NCI-H2196 treated with DMSO at 0.1 percent for 48 hours (cell line): ENCODE data around the gene CANT1.
"Not testable (repeated sequence)": the region's sequence is repeated elsewhere in the genome, so short reads cannot be mapped to it uniquely, and the experiment has no call there.

Source experiments
- DNase-seq: peaks from one replicate; lab custom pipeline; 2025; ENCODE audit not compliant: unreplicated experiment; lab: John Stamatoyannopoulos, UW

The CANT1 gene

GRCh38 chr17:79027925-79028491 is 18.4 kb upstream of the CANT1 start:
- DNase-seq: no peak

GRCh38 chr17:79027274-79027924 is 17.8 kb upstream of the CANT1 start:
- no peak for DNase-seq

GRCh38 chr17:79026376-79027273 is 17.1 kb upstream of the CANT1 start:
- peak; percentile 79 for DNase-seq

GRCh38 chr17:79024901-79025737 is 15.6 kb upstream of the CANT1 start:
- no peak for DNase-seq

GRCh38 chr17:79023886-79024771 is 14.6 kb upstream of the CANT1 start, which contains the start of gene C1QTNF1:
TSS of gene C1QTNF1 (plus strand) at chr17:79024169. CDS start at chr17:79043969, 19,800 bp downstream.
- no peak for DNase-seq

- DNase-seq: no peak
Measured at GRCh38 chr17:79023180-79023705, 13.7 kb upstream of the CANT1 start.

DNA sequence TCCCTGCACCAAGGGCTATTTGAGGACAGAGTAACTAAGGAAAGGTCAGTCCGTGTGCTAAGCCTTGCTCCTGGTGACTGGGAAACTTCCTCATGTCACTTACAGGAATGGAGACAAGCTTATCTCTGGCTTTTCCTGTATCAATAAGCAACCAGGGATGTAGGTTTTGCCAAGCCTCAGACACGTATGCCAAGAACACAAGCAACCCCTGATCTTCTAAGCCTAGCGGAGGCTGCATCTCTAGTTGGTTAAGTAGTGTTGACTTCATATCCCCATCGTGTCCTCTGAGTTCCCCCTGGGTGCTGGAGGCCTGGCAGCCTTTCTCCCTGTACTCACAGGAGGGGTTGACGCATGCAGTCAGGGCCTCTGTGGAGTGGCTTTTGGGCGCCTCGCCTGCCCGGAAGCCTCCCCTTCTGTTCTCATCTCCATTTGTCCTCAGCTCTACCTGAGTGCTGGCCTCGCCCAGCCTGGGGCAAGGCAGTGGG is 13.0 kb upstream of the CANT1 start:
- DNase-seq: no peak

GRCh38 chr17:79021929-79022328 is 12.4 kb upstream of the CANT1 start:
- DNase-seq: not testable (repeated sequence)

- DNase-seq: no peak
Measured at GRCh38 chr17:79020631-79021301, 11.2 kb upstream of the CANT1 start.

DNA sequence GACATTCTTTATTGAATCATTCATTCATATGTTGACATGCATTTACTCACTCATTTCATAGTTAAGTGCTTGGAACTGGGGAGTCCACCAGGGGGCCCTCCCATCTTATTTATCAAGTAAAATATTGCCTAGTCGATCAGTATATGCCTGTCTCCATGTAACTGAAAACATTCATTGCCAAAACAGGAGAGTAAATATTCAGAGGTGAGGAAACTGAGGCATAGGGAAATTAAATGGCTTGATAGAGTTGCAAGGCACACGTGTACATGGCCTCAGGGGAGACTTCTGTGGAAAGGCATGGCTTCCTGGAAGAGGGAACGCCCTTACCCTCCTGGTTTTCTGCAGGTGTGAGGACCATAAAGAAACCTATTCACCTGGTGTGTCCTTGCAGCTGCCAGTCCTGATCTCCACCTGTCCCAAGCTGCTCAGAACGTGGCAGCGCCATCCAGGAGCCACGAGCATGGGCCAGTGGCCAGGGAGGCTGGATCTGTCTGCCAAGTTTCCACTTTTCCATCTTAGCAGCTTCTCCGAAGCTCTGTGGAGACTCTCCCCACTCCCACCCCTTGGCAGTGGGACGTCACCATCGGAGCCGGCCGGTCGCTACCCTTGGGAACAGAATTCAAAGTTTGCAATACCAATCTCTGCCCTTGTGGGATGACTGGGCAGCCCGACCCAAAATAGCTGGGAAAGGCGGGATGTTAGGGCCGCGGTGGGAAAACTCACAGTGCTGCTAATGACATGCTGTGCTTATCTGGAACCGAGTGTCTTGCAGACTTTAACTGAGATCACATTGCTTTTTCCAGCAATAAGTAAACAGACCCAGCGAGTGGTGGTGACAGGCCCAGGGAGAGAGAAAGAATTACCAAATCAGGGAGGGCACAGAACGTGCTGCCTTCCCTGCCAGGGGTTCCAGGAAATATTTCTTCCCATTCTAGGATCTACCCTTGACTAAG is 10.3 kb upstream of the CANT1 start:
- DNase-seq: peak; percentile 72

GRCh38 chr17:79019261-79019631 is 9.7 kb upstream of the CANT1 start:
- no peak for DNase-seq

- no peak for DNase-seq
Measured at GRCh38 chr17:79018370-79018695, 8.8 kb upstream of the CANT1 start.

DNA sequence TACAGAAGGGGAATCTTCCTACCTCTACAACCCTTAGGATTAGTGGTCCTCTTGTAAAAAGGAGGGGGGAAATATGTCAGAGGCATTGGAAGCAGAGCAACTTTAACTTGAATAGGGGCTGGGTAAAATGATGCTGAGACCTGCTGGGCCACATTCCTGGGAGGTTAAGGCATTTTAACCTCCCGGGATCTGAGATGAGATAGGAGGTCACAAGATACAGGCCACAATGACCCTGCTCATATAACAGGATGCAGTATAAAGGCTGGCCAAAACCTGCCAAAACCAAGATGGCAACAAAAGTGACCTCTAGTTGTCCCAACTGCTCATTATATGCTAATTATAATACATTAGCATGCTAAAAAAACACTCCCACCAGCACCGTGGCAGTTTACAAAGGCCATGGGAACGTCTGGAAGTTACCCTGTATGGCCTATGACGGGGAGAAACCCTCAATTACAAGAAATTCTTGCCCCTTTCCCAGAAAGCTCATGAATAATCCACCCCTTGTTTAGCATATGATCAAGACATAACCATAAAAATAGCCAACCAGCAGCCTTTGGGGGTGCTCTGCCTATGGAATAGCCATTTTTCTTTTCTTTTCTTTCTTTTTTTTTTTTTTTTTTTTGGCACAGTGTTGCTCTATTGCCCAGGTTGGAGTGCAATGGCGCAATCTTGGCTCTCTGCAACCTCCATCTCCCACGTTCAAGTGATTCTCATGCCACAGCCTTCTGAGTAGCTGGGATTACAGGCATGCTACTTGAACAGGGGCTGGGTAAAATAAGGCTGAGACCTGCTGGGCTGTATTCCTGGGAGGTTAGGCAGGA is 8.2 kb upstream of the CANT1 start:
- DNase-seq: no peak

DNA sequence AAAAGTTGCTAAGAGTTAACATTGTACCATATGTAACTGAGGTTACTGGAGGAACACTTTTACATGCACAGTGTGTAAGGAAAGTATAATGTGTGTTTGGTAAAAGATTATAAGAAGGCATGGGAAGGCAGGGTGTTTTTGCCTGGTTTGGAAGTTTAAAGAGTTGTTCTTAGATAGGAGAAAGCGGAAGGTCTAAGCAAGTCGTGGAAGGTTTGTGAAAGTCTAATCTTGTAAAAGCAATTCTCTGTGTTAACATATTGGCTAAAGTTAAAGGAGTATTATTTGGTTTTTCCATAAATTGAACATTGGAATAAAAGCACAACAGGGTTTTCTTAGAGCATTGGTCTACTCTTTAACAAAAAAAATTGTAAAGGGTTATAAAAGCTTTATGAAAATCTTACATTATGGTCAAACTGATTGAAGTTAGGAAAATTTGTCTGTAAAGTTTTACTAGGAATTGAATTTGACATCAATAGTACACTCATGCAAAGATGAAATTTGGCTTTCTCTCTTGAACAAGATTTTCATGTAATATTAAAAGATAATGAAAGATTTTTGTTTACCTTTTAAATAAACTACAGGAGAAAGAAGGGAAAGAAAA is 4.7 kb upstream of the CANT1 start:
- no peak for DNase-seq

GRCh38 chr17:79012563-79013134 is 3.1 kb upstream of the CANT1 start:
- no peak for DNase-seq

DNA sequence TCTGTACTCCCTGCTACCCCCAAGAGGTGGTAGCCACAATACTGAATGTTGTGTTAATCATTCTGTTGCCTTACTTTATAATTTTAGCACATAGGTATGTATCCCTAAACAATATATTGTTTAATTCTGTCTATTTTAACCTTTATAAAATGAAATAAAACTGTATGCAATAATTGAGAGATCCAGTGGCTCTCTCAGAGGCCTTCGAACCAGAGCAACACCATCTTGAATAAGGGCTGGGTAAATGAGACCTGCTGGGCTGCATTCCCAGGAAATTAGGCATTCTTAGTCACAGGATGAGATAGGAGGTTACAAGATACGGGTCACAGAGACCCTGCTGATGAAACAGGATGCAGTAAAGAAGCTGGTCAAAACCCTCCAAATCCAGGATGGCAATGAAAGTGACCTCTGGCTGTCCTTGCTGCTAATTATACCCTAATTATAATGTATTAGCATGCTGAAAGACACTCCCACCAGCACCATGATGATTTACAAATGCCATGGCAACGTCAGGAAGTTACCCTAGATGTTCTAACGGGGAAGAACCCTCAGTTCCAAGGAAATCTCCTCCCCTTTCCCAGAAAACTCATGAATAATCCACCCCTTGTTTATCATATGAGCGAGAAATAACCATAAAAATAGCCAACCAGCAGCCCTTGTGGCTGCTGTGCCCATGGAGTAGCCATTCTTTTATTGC is 2.0 kb upstream of the CANT1 start:
- DNase-seq: no peak
